Progenitor cell of endocrine pancreas (in vitro differentiated cells): ENCODE results near the gene DSCAML1. TPM values are rescaled to one million over a fixed set of nuclear protein-coding genes. Genes with fewer than 3 reads are reported as not detected.

ENCODE experiments used
- DNase-seq: peaks from one replicate; pipeline ENCODE4 v3.0.0; 2021; ENCODE audit warnings: low spot score; ENCODE audit not compliant: unreplicated experiment
- H3K27ac Mint-ChIP-seq: 2 replicates; pipeline ENCODE4 v1.8.0; 2021; ENCODE audit warnings: mild to moderate bottlenecking, moderate library complexity, mixed read lengths
- H3K27me3 Mint-ChIP-seq: 2 replicates; pipeline ENCODE4 v1.8.0; 2021; ENCODE audit warnings: mixed read lengths
- H3K36me3 Mint-ChIP-seq: 2 replicates; pipeline ENCODE4 v1.8.0; 2022; ENCODE audit warnings: mixed read lengths; ENCODE audit not compliant: insufficient read depth
- H3K4me1 Mint-ChIP-seq: 2 replicates; pipeline ENCODE4 v1.8.0; 2021; ENCODE audit warnings: low read depth, mixed read lengths
- H3K4me3 Mint-ChIP-seq: 2 replicates; pipeline ENCODE4 v1.8.0; 2021; ENCODE audit warnings: low read depth, mild to moderate bottlenecking, moderate library complexity, mixed read lengths
- H3K9me3 Mint-ChIP-seq: 2 replicates; pipeline ENCODE4 v1.8.0; 2021; ENCODE audit warnings: low read depth, mixed read lengths
- total RNA-seq: library from RNA; stranded (reverse); gene quantifications from 2 replicates; pipeline ENCODE4 v1.2.1, GENCODE V29; 2021
- TF ChIP-seq, protein P1 (sequence below): fragments of 200-600 bp; sonication (generic); IDR thresholded peaks from one replicate; pipeline ENCODE4 v1.5.0; 2021; ENCODE audit warnings: antibody characterized with exemption, mild to moderate bottlenecking; ENCODE audit not compliant: unreplicated experiment

Gene DSCAML1
- total RNA-seq, 1 donor from 2014 or later = 2.7 TPM

DNA sequence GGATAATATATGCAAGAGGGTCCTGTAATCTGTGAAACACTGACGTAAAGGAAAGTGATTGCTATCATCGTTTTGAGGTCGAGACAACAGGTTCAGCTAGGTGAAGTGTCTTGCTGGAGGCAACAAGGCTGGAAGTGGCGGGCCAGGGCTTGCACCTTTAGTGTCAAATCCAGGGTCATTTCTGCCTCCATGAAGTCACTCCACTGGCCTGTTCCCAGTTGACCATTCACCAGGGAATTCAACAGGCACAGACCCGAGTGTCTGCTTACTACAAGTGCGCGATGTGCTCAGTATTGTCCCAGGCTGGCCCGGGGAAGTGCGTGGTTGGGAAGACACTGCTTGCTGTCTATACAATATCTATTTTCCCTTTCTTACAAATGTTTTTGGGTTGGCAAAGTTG, 244.4 kb downstream of the DSCAML1 start:
- Mint-ChIP-seq H3K4me1 (no peaks in the 10 kb centered on the region), H3K27ac (no peak overlapping the region), H3K36me3 (no peaks in the 10 kb centered on the region), H3K27me3 (peaks cover 72% of the 10 kb centered on the region), H3K4me3 (no peak overlapping the region), H3K9me3 (no peaks in the 10 kb centered on the region)
- TF ChIP-seq, protein P1, sequence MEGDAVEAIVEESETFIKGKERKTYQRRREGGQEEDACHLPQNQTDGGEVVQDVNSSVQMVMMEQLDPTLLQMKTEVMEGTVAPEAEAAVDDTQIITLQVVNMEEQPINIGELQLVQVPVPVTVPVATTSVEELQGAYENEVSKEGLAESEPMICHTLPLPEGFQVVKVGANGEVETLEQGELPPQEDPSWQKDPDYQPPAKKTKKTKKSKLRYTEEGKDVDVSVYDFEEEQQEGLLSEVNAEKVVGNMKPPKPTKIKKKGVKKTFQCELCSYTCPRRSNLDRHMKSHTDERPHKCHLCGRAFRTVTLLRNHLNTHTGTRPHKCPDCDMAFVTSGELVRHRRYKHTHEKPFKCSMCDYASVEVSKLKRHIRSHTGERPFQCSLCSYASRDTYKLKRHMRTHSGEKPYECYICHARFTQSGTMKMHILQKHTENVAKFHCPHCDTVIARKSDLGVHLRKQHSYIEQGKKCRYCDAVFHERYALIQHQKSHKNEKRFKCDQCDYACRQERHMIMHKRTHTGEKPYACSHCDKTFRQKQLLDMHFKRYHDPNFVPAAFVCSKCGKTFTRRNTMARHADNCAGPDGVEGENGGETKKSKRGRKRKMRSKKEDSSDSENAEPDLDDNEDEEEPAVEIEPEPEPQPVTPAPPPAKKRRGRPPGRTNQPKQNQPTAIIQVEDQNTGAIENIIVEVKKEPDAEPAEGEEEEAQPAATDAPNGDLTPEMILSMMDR = no peak
- no peak for DNase-seq

DNA sequence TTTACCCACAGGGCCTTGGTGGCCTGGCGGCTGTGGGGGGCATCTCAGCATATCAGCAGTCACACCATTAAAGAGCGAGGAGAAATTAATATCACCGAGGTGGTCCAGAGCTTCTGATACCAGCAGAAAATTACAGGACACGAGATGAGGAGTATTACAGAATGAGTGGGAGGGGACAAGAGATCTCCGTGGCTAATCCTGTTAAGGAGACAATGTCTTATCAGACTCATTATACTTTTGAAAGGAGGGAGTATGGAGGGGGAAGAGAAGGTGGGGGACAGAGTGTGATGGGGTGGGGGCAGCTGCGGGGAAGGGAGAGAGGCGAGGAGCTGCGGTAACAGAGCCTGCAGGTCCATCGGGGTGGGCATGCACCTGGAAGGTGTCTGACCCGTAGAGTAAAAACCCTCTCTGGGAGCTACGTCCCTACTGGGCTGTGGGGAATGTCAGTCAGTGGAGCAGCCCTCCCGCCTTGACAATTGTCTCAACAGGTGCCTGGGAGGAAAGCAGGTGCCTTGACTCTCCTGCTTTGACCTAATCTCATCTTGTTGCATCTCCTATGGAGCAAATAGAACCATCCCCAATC, 245.2 kb downstream of the DSCAML1 start:
- Mint-ChIP-seq H3K27ac (no peak overlapping the region), H3K4me1 (no peaks in the 10 kb centered on the region), H3K4me3 (no peak overlapping the region), H3K27me3 (peaks cover 68% of the 10 kb centered on the region), H3K9me3 (no peaks in the 10 kb centered on the region), H3K36me3 (no peaks in the 10 kb centered on the region)
- DNase-seq = no peak
- TF ChIP-seq, protein P1 = no peak

DNA sequence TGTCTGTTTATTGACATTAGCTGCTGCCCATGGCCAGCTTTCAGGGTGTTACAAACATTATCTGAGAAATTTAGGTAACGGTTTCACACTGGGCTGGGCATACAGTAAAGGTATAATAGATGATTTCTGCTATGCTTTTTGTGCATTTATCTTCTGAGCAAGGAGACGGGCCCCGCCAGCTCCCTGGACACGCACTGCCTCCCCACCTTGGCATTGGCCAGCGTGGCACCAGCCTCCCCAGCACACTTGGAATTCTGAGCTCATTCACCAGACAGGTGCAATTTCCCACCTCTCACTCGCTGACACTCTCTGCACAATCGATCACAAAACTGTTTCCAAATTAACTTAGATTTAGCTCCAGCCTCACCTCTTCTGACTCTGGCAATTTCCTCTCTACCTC, 246.6 kb downstream of the DSCAML1 start:
- Mint-ChIP-seq H3K27me3 (peaks cover 68% of the 10 kb centered on the region), H3K9me3 (no peaks in the 10 kb centered on the region), H3K4me1 (no peaks in the 10 kb centered on the region), H3K27ac (no peak overlapping the region), H3K36me3 (no peaks in the 10 kb centered on the region), H3K4me3 (no peak overlapping the region)
- DNase-seq = no peak
- TF ChIP-seq, protein P1 = no peak

DNA sequence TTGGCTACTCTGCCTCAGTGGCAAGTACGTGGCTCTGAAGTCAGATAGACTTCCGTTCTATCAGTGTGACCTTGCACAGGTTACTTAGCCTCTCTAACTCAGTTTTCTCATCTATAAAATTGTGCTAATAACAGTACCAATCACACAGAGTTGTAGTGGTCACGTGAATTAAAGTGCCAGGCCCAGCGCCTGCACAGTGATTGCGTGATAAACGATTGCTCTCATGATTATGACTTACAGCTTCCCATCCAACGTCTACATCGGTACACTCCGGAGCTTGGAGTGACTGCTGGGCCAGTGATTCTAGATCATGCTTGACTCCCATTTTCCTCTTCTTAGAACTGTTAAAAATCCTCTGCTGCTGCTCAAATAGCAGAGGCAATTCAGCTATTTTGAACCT, 247.6 kb downstream of the DSCAML1 start:
- Mint-ChIP-seq H3K4me1 (no peaks in the 10 kb centered on the region), H3K27me3 (peaks cover 64% of the 10 kb centered on the region), H3K27ac (no peak overlapping the region), H3K36me3 (no peaks in the 10 kb centered on the region), H3K9me3 (no peaks in the 10 kb centered on the region), H3K4me3 (no peak overlapping the region)
- TF ChIP-seq, protein P1 = no peak
- no peak for DNase-seq

DNA sequence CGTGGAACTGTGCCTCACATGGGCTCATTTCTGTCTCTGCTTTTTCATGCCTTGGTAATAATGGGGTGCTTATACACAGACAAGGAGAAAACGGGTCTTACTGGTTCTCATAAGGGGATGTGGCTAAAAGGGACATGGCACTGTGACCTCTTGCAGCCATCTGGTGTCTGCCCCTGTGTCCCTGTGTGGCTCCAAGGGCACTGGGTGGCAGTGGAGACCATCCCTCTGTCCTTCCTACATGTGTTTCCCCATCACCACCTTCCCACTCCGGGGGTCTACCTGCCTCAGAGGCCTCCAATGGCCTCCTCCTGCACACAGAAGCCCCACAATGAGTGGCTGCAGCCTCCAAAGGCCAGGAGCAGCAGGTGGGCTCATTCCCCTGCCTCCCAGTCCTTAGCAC, 248.1 kb downstream of the DSCAML1 start:
- no peak overlapping the region for H3K27ac Mint-ChIP-seq
- TF ChIP-seq, protein P1 = no peak
- H3K27me3 Mint-ChIP-seq = peaks cover 62% of the 10 kb centered on the region

More for the DNA sequence above, 248.1 kb downstream of the DSCAML1 start:
- DNase-seq = no peak
- H3K4me3 Mint-ChIP-seq = no peak overlapping the region
- H3K36me3 Mint-ChIP-seq = no peaks in the 10 kb centered on the region
- no peaks in the 10 kb centered on the region for H3K9me3 Mint-ChIP-seq
- no peaks in the 10 kb centered on the region for H3K4me1 Mint-ChIP-seq
